ENCODE measurements around the gene LSAMP. TPM values are rescaled to one million over a fixed set of nuclear protein-coding genes. Genes with fewer than 3 reads are reported as not detected.

The LSAMP gene
- total RNA-seq, 4 donors from 2014 or later, result 1.1 to 3.5 (median 2.0) TPM

GRCh38 chr3:116259984-116260383 is 185.3 kb downstream of the LSAMP start:
- no peak overlapping the region for H3K4me3 ChIP-seq (ENCODE audit: low read depth, poor library complexity, severe bottlenecking)
- no peak for DNase-seq (ENCODE audit: low spot score in 2 of 2)
- TF ChIP-seq CTCF (IDR thresholded peaks at IDR 0.05) (no peak), POLR2A (IDR thresholded peaks at IDR 0.05) (no peak)
- intact Hi-C loops (cut with DNase I; ENCODE audit: low total_unique reads), result no loop called here

GRCh38 chr3:116256843-116257485 is 188.3 kb downstream of the LSAMP start:
- H3K4me3 ChIP-seq (ENCODE audit: low read depth, poor library complexity, severe bottlenecking), result no peak overlapping the region
- TF ChIP-seq CTCF (IDR thresholded peaks at IDR 0.05) (no peak), POLR2A (IDR thresholded peaks at IDR 0.05) (no peak)
- 47 to 54% methylated on average over 4 of the region's 4 CpGs for WGBS, 2 donors
- intact Hi-C loops (cut with DNase I; ENCODE audit: low total_unique reads), result no loop called here
- no peak for DNase-seq (ENCODE audit: low spot score in 2 of 2)

- DNase-seq (ENCODE audit: low spot score in 2 of 2), result no peak
- 54 to 74% methylated on average over 3 of the region's 3 CpGs for WGBS, 2 donors
- no peak for TF ChIP-seq CTCF (IDR thresholded peaks at IDR 0.05)
- intact Hi-C loops (cut with DNase I; ENCODE audit: low total_unique reads), result no loop called here
- no peak overlapping the region for H3K4me3 ChIP-seq (ENCODE audit: low read depth, poor library complexity, severe bottlenecking)
These were observed 190.7 kb downstream of the LSAMP start for GRCh38 chr3:116254541-116254940.

- WGBS, 2 donors, result 51 to 52% methylated on average over 4 of the region's 4 CpGs
- TF ChIP-seq POLR2A (IDR thresholded peaks at IDR 0.05) (no peak), CTCF (IDR thresholded peaks at IDR 0.05) (no peak)
- no peak overlapping the region for H3K4me3 ChIP-seq (ENCODE audit: low read depth, poor library complexity, severe bottlenecking)
- intact Hi-C loops (cut with DNase I; ENCODE audit: low total_unique reads), result no loop called here
- no peak for DNase-seq (ENCODE audit: low spot score in 2 of 2)
These were observed 191.8 kb downstream of the LSAMP start for GRCh38 chr3:116253511-116253910.

- WGBS, 2 donors, result 67 to 70% methylated on average over 1 of the region's 1 CpG
- no peak overlapping the region for H3K4me3 ChIP-seq (ENCODE audit: low read depth, poor library complexity, severe bottlenecking)
- intact Hi-C loops (cut with DNase I; ENCODE audit: low total_unique reads), result no loop called here
- no peak for DNase-seq (ENCODE audit: low spot score in 2 of 2)
- TF ChIP-seq POLR2A (IDR thresholded peaks at IDR 0.05) (no peak), CTCF (IDR thresholded peaks at IDR 0.05) (no peak)
These were observed 197.7 kb downstream of the LSAMP start for GRCh38 chr3:116247605-116248004.

GRCh38 chr3:116246406-116246980 is 198.8 kb downstream of the LSAMP start:
- TF ChIP-seq CTCF (IDR thresholded peaks at IDR 0.05), result no peak
- no peak for TF ChIP-seq POLR2A (IDR thresholded peaks at IDR 0.05)
- no peak overlapping the region for H3K4me3 ChIP-seq (ENCODE audit: low read depth, poor library complexity, severe bottlenecking)
- no peak for DNase-seq (ENCODE audit: low spot score in 2 of 2)
- intact Hi-C loops (cut with DNase I; ENCODE audit: low total_unique reads), result no loop called here
- WGBS, 2 donors, result 81 to 91% methylated on average over 7 of the region's 7 CpGs

Data from lower leg skin (tissue), 4 donors.